Caki2 (cell line): ENCODE results near the gene RBFOX1. TPM values are rescaled to one million over a fixed set of nuclear protein-coding genes. Genes with fewer than 3 reads are reported as not detected.

Experiments
- DNase-seq: peaks from one replicate; pipeline ENCODE4 v3.0.0-alpha.2; 2015; ENCODE audit warnings: low read depth
- in situ Hi-C: cut with HindIII; loops from 2 replicates; pipeline ENCODE4 v1.10.0; 2016; ENCODE audit warnings: low sequenced_read_pairs, low pct_unique_long_range_greater_than_20kb, mixed read lengths
- total RNA-seq: library from RNA; depleted of rRNA; stranded (reverse); fragments of >200 nt; shearing (Covaris generic); gene quantifications from 2 replicates; pipeline ENCODE4 v1.2.3, GENCODE V29; 2014; ENCODE audit warnings: low replicate concordance

Gene RBFOX1
- total RNA-seq, 1 experiment from 2014 or later: 0.24 TPM

GRCh38 chr16:7363422-7364417, 31.1 kb downstream of the RBFOX1 start:
- DNase-seq: no peak
- in situ Hi-C loops: no loop called here

- in situ Hi-C loops: no loop called here
- DNase-seq: no peak
Observed at GRCh38 chr16:7366041-7366440, 33.4 kb downstream of the RBFOX1 start.

DNA sequence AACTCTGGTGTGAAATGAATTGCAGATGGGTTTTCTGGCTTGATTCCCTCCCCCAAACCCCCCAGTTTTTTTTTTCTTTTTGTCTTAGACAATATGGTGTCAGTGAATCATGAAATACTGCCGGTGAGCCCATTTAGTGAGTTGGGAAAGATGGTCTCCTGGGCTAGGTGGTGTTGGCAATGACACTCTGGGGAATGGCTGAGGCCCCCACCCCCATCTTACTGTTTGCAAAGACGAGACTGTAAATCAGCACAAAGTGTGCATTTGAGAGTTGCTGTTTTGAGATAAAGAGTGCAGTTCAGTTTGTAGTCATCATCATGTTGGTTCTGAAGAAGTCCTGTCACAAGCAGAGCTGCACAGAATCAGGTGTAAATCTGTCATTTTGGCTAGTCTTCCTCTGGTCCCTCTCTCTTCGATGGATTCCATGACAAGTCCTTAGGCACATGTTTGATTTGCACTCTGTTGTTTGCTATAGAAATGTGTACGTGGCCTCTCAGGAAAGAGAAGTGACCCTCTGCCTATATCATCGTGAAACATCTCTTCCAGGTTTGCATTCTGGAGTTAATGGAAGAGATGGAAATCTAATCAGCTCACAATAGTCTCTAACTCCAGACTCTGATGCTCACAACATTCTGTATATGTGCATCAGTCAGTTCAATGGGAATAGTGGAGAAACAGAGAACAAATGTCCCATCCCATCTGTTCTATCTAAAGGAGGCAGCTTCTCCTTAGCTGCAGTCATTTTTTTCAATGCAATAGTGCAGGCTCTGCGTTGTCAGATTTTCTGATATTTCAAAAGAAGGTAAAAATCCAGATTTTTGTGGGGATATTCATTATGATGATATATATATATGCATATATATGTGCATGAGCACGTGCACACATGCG, 34.6 kb downstream of the RBFOX1 start:
- DNase-seq: no peak
- in situ Hi-C loops: no loop called here

DNA sequence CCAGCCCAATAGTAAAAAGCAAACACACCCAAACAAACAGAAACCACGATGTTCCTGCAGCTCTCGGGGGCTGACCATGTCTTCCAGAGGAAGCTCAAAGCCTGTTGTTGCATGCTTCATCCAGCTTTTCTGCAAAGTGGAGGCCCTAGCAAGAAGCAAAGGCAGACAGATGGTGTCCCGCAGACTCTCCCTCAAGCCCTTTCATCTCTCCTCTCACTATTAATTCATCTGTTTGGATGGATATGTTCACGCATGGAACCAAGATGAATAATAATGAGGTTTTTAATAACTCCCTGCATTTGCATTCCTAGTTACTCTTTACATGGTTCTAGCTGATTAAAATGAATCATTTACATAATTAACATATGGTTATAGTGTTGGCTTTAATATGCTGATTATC, 36.6 kb downstream of the RBFOX1 start:
- in situ Hi-C loops: no loop called here
- no peak for DNase-seq

- DNase-seq: no peak
- in situ Hi-C loops: no loop called here
Observed at GRCh38 chr16:7372095-7372494, 39.5 kb downstream of the RBFOX1 start.

DNA sequence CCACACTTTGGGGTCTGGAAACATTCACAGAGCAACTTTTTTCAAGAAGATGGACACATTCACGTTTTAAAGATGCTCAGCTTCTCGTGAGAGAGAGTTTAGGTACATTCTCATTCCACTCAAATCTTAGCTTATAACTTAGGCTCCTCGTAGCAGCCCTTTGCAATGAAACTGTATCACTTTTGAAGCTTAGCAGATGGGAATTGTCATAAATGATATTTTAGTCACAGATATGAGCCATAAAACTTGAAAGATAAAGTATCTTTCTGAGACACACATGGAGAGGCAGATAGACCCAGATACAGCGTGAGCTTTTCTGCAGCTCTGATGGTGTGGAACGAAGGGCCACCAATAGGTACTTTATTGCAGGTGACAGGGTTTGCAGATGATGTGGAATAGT, 41.1 kb downstream of the RBFOX1 start:
- DNase-seq: no peak
- in situ Hi-C loops: no loop called here

GRCh38 chr16:7374614-7375174, 42.0 kb downstream of the RBFOX1 start:
- DNase-seq: no peak
- in situ Hi-C loops: no loop called here

- in situ Hi-C loops: no loop called here
Observed at GRCh38 chr16:7376227-7376626, 43.6 kb downstream of the RBFOX1 start.

GRCh38 chr16:7377231-7377630, 44.6 kb downstream of the RBFOX1 start:
- in situ Hi-C loops: no loop called here
- no peak for DNase-seq

More at GRCh38 chr16:7376227-7376626, 43.6 kb downstream of the RBFOX1 start:
- DNase-seq: no peak

- in situ Hi-C loops: no loop called here
- DNase-seq: no peak
Observed at GRCh38 chr16:7378024-7378695, 45.5 kb downstream of the RBFOX1 start.

DNA sequence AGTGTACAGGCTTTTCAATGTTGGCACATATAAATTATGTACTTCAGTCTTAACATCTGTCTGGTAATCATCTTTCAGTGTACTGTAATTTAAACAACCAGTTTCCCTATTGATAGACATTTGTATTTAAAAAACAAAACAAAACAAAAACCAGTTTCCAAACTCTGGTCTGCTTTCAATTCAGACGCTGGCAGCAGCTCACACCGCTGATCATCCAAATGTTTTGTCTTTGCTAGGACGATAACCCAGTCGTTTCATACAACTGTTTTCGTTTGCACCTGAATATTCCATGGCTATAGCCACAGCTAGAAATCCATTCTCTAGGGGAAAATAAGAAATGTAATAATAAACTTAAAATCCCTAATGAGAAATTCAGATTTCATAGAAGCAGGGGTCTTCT, 47.8 kb downstream of the RBFOX1 start:
- no peak for DNase-seq
- in situ Hi-C loops: no loop called here

DNA sequence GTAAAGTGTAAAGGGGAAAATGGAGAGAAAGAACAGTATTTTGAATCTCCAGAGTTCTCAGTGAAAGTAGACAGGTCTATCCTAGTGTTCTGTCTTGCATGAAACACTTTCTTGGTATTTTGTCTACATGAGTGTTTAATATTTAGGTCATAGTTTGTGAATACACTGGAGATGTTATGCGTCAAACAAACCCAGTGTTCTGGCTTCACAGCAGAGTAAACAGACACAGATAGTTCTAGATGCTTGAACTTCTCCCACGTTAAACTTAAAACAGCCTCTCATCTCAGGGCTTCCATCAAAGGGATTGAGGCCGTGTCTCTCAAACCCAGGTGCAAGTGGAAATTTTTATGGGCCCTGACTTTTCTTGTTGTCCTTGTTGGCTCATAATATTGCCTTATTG, 48.3 kb downstream of the RBFOX1 start:
- no peak for DNase-seq
- in situ Hi-C loops: no loop called here

- in situ Hi-C loops: no loop called here
- no peak for DNase-seq
Observed at GRCh38 chr16:7381671-7382070, 49.0 kb downstream of the RBFOX1 start.

GRCh38 chr16:7382521-7382920, 49.9 kb downstream of the RBFOX1 start:
- in situ Hi-C loops: no loop called here
- DNase-seq: no peak

DNA sequence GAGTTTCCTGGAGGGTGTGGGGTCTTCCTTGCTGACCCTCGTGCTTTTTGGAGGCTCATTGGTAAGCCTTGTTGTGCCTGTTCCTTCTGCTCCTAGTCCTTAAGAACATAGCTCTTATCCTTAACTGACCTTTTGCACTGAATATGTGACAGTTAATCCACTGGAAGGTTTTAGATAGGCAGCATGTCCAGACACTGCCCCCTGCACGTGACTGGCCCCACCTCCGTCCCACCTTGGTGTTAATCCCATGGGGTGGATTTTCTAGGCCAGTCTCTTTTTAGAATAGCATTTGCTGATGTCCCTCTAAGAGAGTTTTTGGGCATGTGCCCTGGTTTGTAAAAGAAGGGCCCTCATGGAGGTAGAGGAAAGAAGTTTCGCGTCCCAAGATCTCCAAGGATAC, 58.3 kb downstream of the RBFOX1 start:
- in situ Hi-C loops: no loop called here
- no peak for DNase-seq

DNA sequence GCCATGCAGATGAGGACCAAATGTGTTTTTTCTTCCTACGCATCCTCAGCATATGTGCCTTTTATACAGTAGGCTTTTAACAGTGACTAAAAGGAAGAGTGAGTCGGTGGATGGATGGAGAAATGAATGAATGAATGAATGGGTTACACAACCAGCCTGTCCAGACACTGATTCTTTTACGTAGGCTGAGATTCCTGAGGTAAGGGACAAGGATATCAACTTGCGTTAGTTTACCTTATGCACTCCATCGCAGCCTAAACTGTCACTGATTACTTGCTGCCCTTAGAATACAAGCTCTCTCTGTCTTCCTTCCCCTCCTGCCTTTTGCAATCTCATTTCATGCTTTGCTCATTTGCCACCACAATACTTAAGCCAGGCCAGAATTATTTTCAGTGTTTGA, 59.0 kb downstream of the RBFOX1 start:
- in situ Hi-C loops: no loop called here
- no peak for DNase-seq

DNA sequence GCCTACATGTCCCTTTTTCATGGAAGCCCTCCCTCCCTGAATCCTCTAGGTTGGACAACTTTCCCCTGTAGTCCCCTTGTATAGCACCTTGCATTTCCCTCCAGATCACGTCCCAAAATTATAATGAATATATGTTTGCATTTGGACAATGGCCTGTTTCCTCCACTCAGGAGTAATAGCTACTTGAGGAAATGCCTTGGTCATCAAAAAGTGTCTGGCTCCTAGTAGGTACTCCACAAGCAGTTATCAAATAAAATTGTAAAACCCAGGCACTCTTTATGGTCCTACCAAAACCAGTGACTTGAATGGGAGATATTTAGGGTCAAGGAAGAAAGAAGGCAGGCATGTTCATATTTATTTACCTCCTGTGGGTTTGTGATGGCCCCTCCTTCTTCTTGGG, 59.6 kb downstream of the RBFOX1 start:
- in situ Hi-C loops: no loop called here

GRCh38 chr16:7393680-7394079, 61.0 kb downstream of the RBFOX1 start:
- DNase-seq: no peak
- in situ Hi-C loops: no loop called here

More for the DNA sequence above, 59.6 kb downstream of the RBFOX1 start:
- DNase-seq: no peak
